Activated CD4-positive, alpha-beta T cell treated with anti-CD3 and anti-CD28 coated beads for 24 hours (primary cell): ENCODE data around the gene BRD2.
"Not testable (repeated sequence)": the region's sequence is repeated elsewhere in the genome, so short reads cannot be mapped to it uniquely, and the experiment has no call there.

ENCODE experiments used
- DNase-seq, 2 donors: peaks; one replicate each; pipeline ENCODE4 v3.0.0-alpha.2; 2020; ENCODE audit warnings: low read depth in 2 of 2

The BRD2 gene

DNA sequence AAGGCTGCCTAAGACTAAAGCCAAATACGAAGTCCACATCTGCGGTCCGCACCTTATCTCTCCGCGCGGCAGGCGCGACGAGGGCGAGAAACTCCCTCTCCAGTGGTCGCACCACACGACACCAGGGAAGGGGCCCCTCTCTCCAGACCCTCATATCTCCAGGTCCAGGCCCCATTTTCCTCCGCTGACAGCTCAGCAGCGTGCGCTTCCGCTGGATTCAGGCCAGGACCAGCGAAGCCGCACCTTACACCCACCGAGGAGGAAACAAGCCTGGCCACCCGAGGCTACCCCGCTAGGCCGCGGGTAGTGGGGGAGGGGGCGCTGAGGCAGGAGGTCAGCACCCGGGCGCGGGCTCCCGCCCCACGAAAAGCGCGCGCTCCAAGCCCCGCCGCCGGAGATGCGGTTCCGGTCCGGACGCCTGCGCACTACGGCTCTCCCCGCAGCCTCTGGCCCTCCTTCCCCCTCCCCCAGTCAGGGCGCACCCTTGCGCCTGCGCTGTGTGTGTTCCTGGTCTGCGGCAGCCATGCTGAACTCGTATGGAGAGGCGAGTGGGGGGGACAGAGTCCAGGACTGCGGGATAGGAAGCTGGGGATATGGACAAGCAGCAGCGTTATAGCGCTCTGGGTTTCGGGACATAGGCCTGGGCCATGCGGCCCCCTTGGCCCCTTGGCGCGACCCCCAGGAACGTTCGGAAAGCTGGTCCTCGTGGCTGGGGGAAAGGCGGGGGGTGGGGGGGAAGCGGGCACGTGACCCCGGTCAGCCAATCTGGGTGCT is at the start of gene BRD2:
BRD2 (plus strand) TSS at position 502 of the 774 bp plus-strand sequence. CDS start 4,305 bp downstream, outside the sequence.
- peak; percentile 90 to 95 for DNase-seq

DNA sequence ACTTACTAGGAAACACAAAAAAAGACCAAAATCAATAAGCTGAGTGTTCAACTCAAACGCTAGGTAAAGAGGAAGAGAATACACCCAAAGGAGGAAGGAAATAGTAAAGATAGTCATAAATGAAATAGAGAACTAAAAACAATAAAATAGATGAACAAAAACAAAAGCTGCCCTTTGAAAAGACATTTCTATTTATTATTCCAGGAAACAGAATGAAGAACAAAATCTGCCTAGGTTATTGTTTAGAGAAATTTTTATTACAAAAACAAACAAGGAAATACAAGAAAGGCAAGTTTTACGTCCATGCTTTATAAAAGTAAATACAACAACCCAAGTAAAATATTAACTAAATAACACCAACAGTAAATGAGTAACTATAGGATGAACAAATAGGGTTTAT is 47.7 kb upstream of the BRD2 start:
- no peak for DNase-seq

- no peak for DNase-seq
Observed at GRCh38 chr6:32922083-32922482, 46.3 kb upstream of the BRD2 start.

DNA sequence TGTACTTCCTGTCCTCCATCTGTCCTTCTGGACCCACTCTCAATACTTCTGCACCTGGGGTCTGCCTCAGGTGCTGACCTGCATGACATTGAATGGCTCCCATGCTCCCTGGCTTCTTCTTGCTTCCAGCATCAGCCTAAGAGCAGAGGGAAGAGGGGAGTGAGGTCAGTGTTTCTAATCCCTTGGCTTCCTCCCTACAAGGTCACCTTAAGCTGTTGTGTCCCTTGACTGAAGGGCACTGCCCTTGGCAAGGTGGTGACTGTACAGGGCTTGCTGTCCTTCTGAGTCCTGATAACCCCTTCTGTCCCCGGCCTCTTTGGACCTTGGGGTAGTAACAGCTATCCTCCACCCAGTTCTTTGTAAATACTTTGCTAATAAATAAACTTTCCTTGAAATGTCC is 37.2 kb upstream of the BRD2 start:
- no peak for DNase-seq

GRCh38 chr6:32932132-32932868 is 36.1 kb upstream of the BRD2 start:
- DNase-seq, result no peak

GRCh38 chr6:32933661-32934085 is 34.7 kb upstream of the BRD2 start:
- peak; percentile 69 to 75 for DNase-seq

DNA sequence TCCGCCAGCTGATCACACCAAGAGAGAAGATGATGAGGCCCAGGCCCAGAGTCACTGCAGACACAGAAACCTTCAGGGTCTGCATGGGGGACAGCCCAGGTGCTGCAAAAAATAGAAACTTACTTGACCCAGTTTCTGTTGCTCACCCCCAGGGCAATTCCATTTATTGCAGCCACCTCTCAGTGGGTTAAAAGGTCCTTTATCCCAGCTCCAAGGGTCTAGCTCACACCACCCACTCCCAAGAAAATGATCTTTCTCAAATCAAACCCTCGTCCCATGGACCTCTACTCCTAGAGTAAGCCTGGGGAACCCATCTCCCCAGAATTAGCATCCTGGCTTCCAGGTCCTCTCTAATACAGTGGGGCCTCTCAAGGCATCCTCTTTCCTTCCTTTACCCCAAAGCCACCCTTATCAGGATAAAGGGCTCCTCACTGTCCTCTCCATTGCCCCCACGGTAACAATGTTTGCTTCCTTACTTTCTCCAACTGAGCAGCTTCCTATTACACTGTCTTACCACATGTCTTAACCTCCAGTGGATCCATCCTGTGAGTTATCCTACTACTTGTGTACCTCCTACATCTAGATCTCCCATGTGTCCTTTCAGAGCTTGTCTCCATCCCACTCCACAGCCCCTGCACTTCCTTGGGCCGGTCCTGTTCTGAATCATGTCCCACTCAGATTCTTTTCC is 32.7 kb upstream of the BRD2 start:
- no peak for DNase-seq

DNA sequence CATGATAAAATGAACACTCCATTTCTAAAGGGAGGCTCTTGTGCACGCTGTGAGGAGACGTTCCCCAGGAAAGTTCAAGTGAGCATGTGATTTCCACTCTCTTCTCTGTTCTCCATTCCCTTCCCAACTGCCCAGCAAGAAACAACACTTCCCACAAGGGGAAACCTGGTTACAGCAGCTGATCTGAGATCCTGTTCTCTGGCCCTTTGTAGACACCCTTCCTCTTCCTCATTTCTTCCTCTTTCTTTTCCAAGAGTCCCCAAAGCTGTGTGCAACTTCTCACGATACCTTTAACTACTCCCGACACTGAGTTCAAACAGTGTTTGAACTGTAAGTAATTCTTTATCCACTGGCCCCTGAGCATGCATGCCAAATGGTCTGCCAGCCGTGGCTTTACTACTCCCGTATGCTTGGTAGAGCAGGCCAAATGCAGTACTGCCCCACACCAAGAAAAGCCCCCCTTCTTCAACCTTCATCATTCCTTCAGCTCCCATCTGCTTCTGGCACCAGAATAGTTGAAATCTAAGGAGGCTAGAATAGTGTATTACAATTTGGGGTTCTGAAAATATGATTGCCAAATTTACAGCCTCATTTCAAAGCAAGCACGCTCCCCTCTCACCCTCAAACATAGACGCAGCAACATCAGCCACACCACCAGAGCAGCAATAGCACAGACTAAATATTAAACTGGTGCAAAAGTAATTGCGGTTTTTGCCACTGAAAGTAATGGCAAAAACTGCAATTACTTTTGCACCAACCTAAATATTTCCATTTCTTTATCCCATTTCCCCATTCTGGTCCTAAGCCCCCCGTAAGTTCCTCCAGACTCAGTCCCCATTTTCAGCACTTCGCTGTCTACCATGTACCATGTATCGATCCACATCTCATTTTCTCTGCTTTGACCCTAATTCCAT is 31.9 kb upstream of the BRD2 start:
- no peak for DNase-seq

GRCh38 chr6:32937230-32937633 is 31.2 kb upstream of the BRD2 start:
- DNase-seq, result no peak

GRCh38 chr6:32938494-32938893 is 29.9 kb upstream of the BRD2 start:
- no peak for DNase-seq

- DNase-seq, result no peak
Observed at GRCh38 chr6:32940656-32941213, 27.7 kb upstream of the BRD2 start, which contains the start of gene HLA-DMB. Gene HLA-DMB, minus strand, starts transcription at chr6:32941028. Its CDS starts 221 bp downstream, at chr6:32940807.

- DNase-seq, result peak; percentile 11 to 29
Observed at GRCh38 chr6:32941214-32941768, 27.1 kb upstream of the BRD2 start.

DNA sequence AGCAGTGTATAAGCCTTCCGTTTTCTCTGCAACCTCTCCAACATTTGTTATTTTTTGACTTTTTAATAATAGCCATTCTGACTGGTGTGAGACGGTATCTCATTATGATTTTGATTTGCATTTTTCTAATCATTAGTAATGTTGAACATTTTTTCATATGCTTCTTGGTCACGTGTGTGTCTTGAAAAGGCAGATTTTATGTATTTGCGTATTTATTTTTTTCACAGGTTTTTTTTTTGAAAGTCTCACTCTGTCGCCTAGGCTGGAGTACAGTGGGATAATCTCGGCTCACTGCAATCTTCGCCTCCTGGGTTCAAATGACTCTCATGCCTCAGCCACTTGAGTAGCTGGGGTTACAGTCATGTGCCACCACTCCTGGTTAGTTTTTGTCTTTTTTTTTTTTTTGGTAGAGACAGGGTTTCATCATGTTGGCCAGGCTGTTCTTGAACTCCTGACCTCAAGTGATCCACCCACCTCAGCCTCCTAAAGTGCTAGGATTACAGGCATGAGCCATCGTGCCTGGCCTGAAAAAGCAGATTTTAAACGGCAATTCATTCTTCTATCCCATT is 25.8 kb upstream of the BRD2 start:
- DNase-seq, result not testable (repeated sequence)

GRCh38 chr6:32943864-32944649 is 24.3 kb upstream of the BRD2 start:
- DNase-seq, result no peak

DNA sequence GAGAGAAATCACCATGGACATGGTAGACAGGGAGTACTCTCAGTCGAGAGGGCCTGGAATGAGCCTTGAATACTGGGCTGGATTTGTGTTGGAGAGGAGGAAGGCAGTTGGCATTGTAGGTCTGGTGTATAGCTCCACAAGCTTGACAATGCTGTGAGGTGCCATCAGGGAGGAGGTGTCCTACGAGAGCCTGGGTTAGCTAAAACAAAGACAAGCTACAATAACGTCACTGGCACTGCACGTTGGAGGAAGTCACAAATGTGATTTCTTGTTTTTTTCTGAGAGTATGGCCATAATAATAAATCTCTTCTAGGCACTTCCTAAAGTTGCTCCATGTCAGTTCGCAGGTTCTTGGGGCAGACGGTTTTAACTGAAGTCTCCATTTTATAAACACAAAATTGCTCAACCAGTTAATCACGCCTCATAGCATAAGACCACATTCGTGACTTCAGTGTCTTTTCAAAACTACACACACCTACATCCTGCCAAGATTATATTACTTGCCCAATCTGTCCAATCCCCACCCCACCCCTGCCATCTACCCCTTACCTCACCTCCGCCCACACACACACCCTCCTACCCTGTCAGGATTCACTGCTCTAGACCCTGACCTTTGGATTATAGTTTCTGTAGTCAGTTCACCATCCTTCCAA is 23.2 kb upstream of the BRD2 start:
- DNase-seq, result peak in 1 of 2 donors; percentile 13

DNA sequence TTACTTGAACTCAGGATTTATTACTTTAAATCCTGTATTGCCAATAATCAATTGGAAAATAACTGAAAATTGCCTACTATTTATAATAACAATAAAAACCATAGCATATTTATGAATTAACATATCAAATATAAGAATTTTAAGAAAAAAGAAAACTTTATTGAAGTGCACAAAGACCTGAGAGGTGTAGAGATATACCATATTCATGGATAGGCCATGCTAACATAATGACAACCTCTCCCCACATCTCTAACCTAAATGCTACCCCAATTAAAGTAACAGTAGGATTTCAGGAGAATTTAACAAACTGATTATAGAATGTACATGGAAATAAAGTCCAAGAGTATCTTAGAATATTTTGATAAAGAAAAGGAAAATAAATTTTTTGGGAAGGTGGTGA is 22.4 kb upstream of the BRD2 start:
- no peak for DNase-seq

DNA sequence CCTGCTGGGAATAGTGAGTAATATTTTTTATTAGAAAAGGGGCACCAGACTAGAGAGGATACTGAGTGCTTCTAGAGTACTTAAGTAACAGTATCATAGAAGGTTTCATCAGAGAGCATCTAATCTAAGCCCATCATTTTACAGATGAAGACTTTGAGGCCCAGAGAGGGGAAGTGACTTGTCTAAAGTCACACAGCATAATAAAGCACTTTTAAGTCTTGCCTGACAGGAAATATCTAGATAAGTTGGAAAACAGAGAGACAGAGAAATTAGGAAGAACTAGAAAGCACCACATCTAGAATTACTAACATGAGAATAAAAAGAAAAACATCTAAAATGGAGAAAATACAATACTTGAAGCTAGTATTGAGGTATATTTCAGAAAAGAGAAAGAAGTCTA is 21.5 kb upstream of the BRD2 start:
- DNase-seq, result no peak

- no peak for DNase-seq
Observed at GRCh38 chr6:32947552-32948465, 20.6 kb upstream of the BRD2 start.
